GM18505 (cell line): ENCODE measurements around the gene PICK1.

Experiments
- ATAC-seq: cut with Tn5 transposase; IDR thresholded peaks from one replicate; pipeline ENCODE4 v1.9.1; 2021; ENCODE audit not compliant: unreplicated experiment
- POLR2A ChIP-seq: IDR thresholded peaks from 4 replicates; pipeline ENCODE4 v1.6.1; 2011; ENCODE audit warnings: borderline replicate concordance; ENCODE audit not compliant: insufficient read depth, insufficient read length; ENCODE audit errors: extremely low read depth

The PICK1 gene

GRCh38 chr22:38049812-38050619, 7.2 kb upstream of the PICK1 start:
- no peak for ATAC-seq
- no peak for TF ChIP-seq POLR2A

DNA sequence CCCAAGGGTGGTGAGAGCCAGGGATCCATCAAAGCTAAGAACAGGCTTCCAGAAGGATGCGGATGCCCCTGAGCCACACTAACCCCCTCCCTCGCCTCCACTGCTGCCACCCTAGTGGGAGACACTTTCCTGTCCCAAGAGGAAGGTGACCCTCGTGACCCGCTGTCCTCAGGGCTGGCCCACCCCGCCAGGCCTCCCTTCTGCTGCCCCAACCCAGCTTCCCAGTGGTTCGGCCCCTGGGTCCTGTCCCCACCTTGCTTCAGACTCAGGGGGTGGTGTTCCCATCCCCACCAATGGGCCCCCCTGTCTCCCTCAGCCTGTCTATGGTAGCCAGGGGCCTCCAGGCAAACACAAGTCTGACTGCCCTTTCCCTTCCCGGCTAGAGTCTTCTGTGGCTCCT, 6.5 kb upstream of the PICK1 start:
- no peak for TF ChIP-seq POLR2A
- no peak for ATAC-seq

DNA sequence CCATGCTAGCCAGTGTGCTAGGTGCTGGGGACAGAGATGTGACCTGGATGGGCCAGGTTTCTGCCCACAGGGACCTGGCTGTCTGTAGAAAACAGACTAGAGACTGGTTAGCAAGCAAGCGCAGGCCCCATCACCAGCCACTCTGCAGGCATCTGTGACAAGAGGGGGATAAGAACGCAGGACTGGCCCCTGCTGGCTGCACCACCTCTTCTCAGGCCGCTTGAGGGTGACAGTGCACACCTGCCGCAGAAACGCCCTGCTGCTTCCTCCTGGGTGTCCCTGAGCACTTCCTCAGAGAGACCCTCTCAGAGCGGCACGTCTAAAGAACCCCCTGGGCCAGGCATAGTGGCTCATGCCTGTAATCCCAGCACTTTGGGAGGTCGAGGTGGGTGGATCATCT, 5.9 kb upstream of the PICK1 start:
- no peak for TF ChIP-seq POLR2A
- ATAC-seq = no peak

DNA sequence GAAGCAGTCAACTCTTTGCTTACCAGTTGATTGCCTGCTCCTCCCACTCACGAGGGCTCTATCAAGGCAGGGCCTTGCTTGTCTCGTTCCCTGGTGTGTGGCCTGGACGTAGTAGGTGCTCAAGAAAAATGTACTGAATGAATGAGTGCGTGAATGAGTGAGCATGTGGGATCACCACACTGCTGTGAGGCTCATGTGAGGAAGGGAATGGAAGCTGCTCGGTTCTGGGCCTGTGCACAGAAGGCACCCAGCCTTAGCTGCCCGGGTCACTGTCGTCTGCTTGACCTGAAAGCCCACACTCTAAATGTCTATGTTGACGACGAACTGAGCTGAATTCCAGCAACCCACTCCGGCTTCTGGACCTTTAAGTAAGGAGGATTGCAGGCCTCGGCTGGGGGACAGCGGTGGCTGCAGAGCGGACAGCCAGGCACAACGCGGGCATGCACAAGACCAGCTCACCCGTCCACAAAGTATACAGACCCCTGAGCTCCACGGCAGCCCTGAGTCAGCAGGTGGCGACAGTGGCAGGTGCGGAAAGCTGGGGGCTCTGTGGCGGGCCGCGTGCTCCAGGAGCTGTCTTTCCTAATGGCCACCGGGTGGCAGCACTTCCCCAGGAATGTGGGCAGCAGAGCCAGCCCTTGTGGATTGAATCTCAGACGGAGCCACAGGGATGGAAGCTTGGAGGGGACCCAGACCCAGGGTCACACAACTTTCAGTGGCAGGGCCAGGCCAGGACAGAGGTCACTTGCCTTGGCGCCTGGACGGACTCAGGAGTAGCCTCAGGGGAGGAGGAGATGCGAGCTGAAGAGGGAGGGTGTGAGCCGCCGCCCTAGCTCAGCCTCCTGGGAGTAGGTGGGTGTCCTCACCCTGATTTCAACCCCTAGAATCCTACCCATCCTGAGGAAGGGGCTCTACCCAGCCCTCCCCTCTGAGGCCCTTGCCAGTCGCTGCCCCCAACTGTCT, 5.0 kb upstream of the PICK1 start:
- ATAC-seq = no peak
- TF ChIP-seq POLR2A = no peak

DNA sequence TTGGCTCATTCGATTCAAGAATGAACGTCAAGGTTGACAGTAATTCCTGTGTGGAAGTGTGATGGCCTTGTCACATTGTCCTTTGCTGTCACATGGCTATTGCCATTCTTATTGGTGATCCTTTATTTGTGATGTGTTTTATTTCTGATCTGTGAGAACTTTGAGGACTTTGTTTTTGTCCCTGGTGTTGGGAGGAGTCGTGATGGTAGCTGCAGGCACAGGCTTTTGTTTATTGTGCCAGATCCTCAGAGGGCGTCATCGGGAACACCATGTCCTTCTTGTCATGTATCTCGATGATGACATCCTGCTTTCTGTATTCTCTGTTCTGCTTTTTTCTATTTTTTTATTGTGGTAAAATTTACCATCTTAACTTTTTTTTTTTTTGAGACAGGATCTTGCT, 5.6 kb downstream of the PICK1 start:
- TF ChIP-seq POLR2A = no peak
- ATAC-seq = no peak

DNA sequence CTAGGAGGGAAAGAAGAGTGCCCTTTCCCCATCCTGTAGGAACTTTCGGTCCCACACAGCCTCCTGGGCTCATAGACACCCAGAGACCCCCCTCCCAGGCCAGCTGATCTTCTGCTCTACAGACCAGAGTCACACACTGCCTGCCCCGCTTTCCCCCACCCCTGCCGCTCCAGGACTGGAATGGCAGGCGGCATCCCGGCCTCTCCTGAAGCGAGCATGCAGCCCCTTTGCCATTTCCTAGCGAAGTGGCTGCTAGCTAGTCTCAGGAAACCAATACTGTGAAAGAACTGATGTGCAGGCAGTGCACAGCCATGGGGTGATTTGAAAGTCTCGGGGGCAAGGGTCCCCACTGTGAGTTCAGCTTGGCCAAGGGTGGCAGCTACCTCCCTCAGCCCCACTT, 8.3 kb downstream of the PICK1 start:
- no peak for ATAC-seq
- TF ChIP-seq POLR2A = no peak

DNA sequence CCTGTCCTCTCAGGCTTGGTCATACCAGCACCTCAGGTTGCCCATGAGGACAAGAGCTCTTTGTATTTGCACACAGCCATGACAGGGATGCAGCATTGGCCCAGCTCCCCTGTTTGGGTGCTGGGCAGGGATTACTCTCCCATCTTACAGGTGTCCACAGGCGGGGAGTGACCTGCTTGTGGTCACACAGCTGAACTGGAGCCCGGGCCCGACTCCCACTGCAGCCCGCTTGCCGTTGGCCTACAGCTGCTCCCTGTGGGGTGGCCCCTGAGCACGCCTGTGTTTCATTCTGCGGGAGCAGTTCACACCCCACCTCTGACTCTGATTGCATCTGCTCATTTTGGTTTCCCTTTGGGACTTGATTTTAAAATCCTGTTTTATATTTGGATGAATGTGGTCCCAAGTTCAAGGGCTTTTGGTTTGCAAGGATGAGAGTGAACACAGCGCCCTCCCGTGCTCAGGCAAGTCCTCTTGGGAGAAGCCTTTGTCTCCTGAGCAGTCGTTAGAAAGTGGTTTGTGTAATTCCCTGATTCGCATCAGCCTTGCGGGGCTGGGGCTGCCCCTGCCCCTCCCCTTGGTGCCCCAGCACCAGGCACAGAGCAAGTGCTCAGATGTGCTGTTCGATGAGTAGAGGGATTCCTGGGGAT, 9.3 kb downstream of the PICK1 start:
- no peak for TF ChIP-seq POLR2A
- no peak for ATAC-seq

DNA sequence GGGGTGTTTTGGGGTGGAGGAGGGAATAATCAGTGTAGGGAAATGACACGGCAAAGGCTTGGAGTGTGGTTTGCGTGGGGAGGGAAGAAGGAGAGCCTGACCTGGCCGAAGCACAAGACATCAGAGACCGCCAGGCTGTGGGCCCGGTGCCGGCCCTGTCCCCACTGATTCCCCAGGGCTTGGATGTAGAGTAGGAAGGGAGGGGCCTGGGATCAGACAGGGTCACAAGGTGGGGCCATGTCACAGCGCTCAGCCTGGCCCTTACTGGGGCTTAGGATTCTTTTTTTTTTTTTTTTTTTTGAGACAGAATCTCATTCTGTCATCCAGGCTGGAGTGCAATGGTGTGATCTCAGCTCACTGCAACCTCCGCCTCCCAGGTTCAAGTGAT, 9.8 kb downstream of the PICK1 start:
- TF ChIP-seq POLR2A = no peak
- ATAC-seq = no peak

DNA sequence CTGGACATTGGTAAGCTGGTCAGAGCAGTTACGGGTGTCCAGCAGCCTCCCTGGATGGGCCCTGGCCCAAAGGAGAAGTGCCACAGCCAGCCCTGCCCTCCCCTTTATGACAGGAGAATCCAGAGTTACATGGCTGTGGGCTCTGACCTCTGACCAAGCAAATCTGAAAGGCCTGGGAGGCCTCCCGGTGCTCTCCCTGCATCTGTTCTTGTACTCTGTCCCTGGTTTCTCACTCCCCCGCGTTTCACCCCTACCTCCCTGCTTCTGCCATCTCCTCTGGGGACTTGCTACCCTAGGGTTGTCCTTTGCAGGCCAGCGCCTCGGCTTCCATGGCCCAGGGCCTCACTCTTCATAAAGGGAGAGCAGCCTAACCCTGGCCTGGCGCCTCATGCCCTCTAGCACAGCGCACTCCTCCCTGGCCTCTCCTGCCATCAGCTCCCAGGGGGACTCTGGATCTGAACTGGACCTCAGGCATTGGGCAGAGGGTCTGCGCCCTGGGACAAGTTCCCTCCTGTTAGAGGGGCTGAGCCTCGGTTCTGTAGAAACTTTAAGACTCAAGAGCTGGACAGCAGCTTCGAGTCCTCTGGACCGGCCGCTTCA, 10.7 kb downstream of the PICK1 start:
- ATAC-seq = no peak
- TF ChIP-seq POLR2A = no peak

DNA sequence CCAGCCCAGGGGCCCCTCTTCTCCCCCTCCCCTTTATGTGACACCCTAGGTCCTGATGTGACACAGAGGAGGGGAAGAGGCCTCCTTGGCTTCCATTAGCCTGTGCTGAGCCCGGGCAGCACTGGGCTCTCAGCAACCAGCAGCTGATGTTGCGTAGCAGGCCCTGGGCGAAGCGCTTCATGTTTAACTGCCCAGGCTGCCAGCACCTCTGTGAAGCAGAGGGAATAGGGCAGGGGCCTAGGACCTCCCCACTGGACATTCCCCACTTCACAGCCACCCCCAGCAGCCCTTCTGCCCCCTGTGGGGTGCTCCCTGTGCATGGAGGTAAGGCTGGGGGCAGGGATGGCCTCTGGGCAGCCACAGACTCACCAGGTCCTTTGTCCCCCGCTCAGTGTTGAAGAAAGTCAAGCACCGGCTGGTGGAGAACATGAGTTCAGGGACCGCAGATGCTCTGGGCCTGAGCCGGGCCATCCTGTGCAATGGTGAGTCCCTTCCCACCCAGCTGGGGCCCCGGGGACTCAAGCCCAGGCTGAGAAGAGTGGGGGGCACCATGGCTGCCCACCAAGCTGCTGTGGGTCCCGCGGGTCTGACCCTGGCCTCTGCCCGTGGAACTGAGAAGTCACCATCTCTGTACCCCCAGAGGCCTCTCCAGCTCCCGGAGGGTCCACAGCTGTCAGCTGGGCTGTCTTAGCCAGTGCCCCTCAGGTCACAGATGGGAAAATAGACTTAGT, 11.6 kb downstream of the PICK1 start:
- no peak for TF ChIP-seq POLR2A
- ATAC-seq = no peak

DNA sequence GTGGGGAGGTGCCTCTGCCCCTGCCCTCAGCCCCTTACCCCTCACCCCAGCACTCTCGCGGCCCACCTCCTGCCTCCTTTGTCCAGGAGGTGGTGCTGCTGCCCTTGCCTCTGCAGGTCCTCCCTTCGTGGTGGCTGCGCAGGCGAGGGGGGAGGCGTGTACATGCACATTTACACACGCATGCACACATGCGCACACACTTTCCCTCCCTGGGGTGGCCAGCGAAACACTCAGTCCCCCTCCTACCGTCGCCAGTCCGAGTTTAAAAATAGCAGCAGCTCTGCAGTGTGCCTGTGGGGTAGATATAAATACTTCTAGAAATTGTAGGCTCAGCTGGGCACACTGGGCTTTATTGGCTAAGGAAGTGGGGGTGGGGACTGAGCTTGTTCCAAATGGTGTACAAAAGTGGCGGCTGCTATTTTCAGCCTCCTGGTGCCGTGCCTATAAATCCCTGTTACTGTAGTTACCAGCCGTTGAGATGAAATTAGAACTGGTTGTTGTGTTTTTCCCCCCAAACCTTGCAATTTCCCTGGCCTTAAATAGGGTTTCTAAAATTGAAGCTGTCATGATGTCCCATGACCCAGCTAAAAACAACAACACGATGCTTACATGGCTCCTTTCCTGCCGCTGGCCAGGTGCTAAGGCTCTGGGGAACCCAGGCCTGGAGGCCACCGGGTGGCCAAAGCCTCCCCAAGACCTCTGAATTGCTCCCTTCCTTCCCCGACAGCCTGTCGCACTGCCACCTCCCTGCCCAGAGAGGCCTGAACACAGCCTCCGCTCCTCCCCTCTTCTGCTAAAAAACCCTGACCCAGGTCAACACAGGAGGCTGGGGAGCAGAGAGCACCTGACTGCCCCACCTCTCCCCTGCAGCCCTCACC, 12.4 kb downstream of the PICK1 start:
- ATAC-seq = no peak
- no peak for TF ChIP-seq POLR2A

- no peak for ATAC-seq
- no peak for TF ChIP-seq POLR2A
Measured at GRCh38 chr22:38070250-38070921, 13.2 kb downstream of the PICK1 start.
